WTC11 (cell line): ENCODE results near the gene UGDH. TPM values are rescaled to one million over a fixed set of nuclear protein-coding genes. Genes with fewer than 3 reads are reported as not detected.

Experiments used
- ATAC-seq: fragments of 200-7000 bp; cut with Tn5 transposase; 2 replicates; pipeline ENCODE4 v1.10.0; 2021; ENCODE audit warnings: mild to moderate bottlenecking, moderate library complexity
- CTCF ChIA-PET: fragments of 300-600 bp; sonication (Branson Sonifier 250); formaldehyde crosslinking; loops from one replicate; lab custom pipeline; 2021; ENCODE audit warnings: antibody characterized with exemption; lab: Charles Lee
- POLR2A ChIA-PET: fragments of 350-600 bp; sonication (Branson Sonifier 250); formaldehyde crosslinking; loops from one replicate; lab custom pipeline; 2021; ENCODE audit warnings: antibody characterized with exemption; lab: Charles Lee
- DNase-seq: peaks from one replicate; pipeline ENCODE4 v3.0.0; 2021; ENCODE audit warnings: low spot score
- H3K27ac Mint-ChIP-seq: 2 replicates; pipeline ENCODE4 v1.8.0; 2021; ENCODE audit warnings: mixed read lengths
- H3K27me3 Mint-ChIP-seq: 2 replicates; pipeline ENCODE4 v1.8.0; 2021; ENCODE audit warnings: low read depth, mild to moderate bottlenecking, moderate library complexity, mixed read lengths
- H3K36me3 Mint-ChIP-seq: 2 replicates; pipeline ENCODE4 v1.8.0; 2021; ENCODE audit warnings: mixed read lengths
- H3K4me1 Mint-ChIP-seq: 2 replicates; pipeline ENCODE4 v1.8.0; 2022; ENCODE audit warnings: mixed read lengths
- H3K4me3 Mint-ChIP-seq: 2 replicates; pipeline ENCODE4 v1.8.0; 2021; ENCODE audit warnings: mild to moderate bottlenecking, moderate library complexity, mixed read lengths
- H3K9me3 Mint-ChIP-seq: 2 replicates; pipeline ENCODE4 v1.8.0; 2021; ENCODE audit warnings: mixed read lengths
- CREM ChIP-seq: sonication (generic); formaldehyde crosslinking; IDR thresholded peaks from 2 replicates; pipeline ENCODE4 v1.8.1; 2022; ENCODE audit warnings: mild to moderate bottlenecking, missing genetic modification reagents, moderate library complexity
- ESRRA ChIP-seq: sonication (generic); formaldehyde crosslinking; IDR thresholded peaks from 2 replicates; pipeline ENCODE4 v1.8.1; 2022; ENCODE audit warnings: mild to moderate bottlenecking, missing genetic modification reagents, borderline replicate concordance
- FOXJ3 ChIP-seq: sonication (generic); formaldehyde crosslinking; IDR thresholded peaks from 2 replicates; pipeline ENCODE4 v1.9.0; 2021; ENCODE audit warnings: missing genetic modification reagents, mild to moderate bottlenecking, borderline replicate concordance
- FOXP1 ChIP-seq: sonication (generic); formaldehyde crosslinking; IDR thresholded peaks from 2 replicates; pipeline ENCODE4 v1.8.0; 2022; ENCODE audit warnings: missing genetic modification reagents, mild to moderate bottlenecking, moderate library complexity, borderline replicate concordance
- GTF2I ChIP-seq: fragments of 250-450 bp; sonication (Bioruptor Pico); conservative IDR thresholded peaks from 2 replicates; pipeline ENCODE4 v1.4.0; 2021; ENCODE audit warnings: mild to moderate bottlenecking
- HMGA2 ChIP-seq: fragments of 250-450 bp; sonication (Bioruptor Pico); IDR thresholded peaks from 2 replicates; pipeline ENCODE4 v1.4.0; 2021; ENCODE audit warnings: mild to moderate bottlenecking, moderate library complexity
- NFYB ChIP-seq: sonication (generic); formaldehyde crosslinking; conservative IDR thresholded peaks from 2 replicates; pipeline ENCODE4 v1.8.0; 2022; ENCODE audit warnings: low read depth, missing genetic modification reagents
- OVOL2 ChIP-seq: fragments of 250-450 bp; sonication (Bioruptor Pico); IDR thresholded peaks from 2 replicates; pipeline ENCODE4 v1.9.0; 2021; ENCODE audit warnings: mild to moderate bottlenecking, borderline replicate concordance
- RORB ChIP-seq: fragments of 250-450 bp; sonication (Bioruptor Pico); IDR thresholded peaks from 2 replicates; pipeline ENCODE4 v1.9.0; 2021; ENCODE audit warnings: mild to moderate bottlenecking
- SP1 ChIP-seq: sonication (generic); formaldehyde crosslinking; conservative IDR thresholded peaks from 2 replicates; pipeline ENCODE4 v1.8.1; 2022; ENCODE audit warnings: missing genetic modification reagents
- TEAD4 ChIP-seq: sonication (generic); formaldehyde crosslinking; IDR thresholded peaks from 2 replicates; pipeline ENCODE4 v1.8.0; 2022; ENCODE audit warnings: mild to moderate bottlenecking, missing genetic modification reagents
- ZNF219 ChIP-seq: sonication (generic); formaldehyde crosslinking; IDR thresholded peaks from 2 replicates; pipeline ENCODE4 v1.8.0; 2023; ENCODE audit warnings: missing genetic modification reagents, mild to moderate bottlenecking, borderline replicate concordance
- ZNF396 ChIP-seq: fragments of 250-450 bp; sonication (Bioruptor Pico); IDR thresholded peaks from 2 replicates; pipeline ENCODE4 v1.8.0; 2021; ENCODE audit warnings: mild to moderate bottlenecking, moderate library complexity, borderline replicate concordance
- ZNF423 ChIP-seq: fragments of 250-450 bp; sonication (Bioruptor Pico); IDR thresholded peaks from 2 replicates; pipeline ENCODE4 v2.1.2; 2022; ENCODE audit warnings: mild to moderate bottlenecking, moderate library complexity
- total RNA-seq: library from RNA; stranded (reverse); gene quantifications from 3 replicates; pipeline ENCODE4 v1.2.3, GENCODE V29; 2021
- TF ChIP-seq, protein P1 (sequence below): sonication (generic); formaldehyde crosslinking; conservative IDR thresholded peaks from 2 replicates; pipeline ENCODE4 v1.8.1; 2022; ENCODE audit warnings: mild to moderate bottlenecking, missing genetic modification reagents
- TF ChIP-seq, protein P2 (sequence below): fragments of 250-450 bp; sonication (Bioruptor Pico); IDR thresholded peaks from 2 replicates; pipeline ENCODE4 v1.8.0; 2021; ENCODE audit warnings: mild to moderate bottlenecking
- TF ChIP-seq, protein P3 (sequence below): fragments of 250-450 bp; sonication (Bioruptor Pico); IDR thresholded peaks from 2 replicates; pipeline ENCODE4 v2.1.2; 2022; ENCODE audit warnings: mild to moderate bottlenecking, moderate library complexity
- TF ChIP-seq, protein P4 (sequence below): sonication (generic); formaldehyde crosslinking; IDR thresholded peaks from 2 replicates; pipeline ENCODE4 v1.8.0; 2022; ENCODE audit warnings: missing genetic modification reagents
- TF ChIP-seq, protein P5 (sequence below): sonication (generic); formaldehyde crosslinking; IDR thresholded peaks from 2 replicates; pipeline ENCODE4 v1.8.1; 2023; ENCODE audit warnings: mild to moderate bottlenecking, missing genetic modification reagents, borderline replicate concordance
- TF ChIP-seq, protein P6 (sequence below): sonication (generic); formaldehyde crosslinking; IDR thresholded peaks from 2 replicates; pipeline ENCODE4 v1.8.1; 2023; ENCODE audit warnings: mild to moderate bottlenecking, missing genetic modification reagents, moderate library complexity
- TF ChIP-seq, protein P7 (sequence below): sonication (generic); formaldehyde crosslinking; IDR thresholded peaks from 2 replicates; pipeline ENCODE4 v1.8.1; 2023; ENCODE audit warnings: mild to moderate bottlenecking, missing genetic modification reagents, moderate library complexity

Gene UGDH
- total RNA-seq, 1 experiment from 2014 or later = 97.5 TPM

DNA sequence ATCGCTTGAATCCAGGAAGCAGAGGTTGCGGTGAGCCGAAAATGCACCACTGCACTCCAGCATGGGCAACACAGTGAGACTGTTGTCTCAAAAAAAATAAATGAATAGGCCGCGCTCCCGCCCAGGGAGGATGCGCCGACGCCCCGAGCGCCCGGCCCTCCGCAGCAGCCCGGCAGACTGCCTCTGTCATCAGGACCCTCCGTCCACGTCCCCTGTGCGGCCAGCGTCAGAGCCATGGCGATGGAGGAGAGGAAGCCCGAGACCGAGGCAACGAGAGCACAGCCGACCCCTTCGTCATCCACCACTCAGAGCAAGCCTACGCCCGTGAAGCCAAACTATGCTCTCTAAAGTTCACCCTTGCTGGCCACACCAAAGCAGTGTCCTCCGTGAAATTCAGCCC is 47.0 kb downstream of the UGDH start (continued):
- TF ChIP-seq, protein P1, sequence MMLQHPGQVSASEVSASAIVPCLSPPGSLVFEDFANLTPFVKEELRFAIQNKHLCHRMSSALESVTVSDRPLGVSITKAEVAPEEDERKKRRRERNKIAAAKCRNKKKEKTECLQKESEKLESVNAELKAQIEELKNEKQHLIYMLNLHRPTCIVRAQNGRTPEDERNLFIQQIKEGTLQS = no peak
- TF ChIP-seq FOXJ3 (CRISPR knock-in tag) = no peak
- no peak for TF ChIP-seq HMGA2
- no peak for TF ChIP-seq RORB (CRISPR knock-in tag)

DNA sequence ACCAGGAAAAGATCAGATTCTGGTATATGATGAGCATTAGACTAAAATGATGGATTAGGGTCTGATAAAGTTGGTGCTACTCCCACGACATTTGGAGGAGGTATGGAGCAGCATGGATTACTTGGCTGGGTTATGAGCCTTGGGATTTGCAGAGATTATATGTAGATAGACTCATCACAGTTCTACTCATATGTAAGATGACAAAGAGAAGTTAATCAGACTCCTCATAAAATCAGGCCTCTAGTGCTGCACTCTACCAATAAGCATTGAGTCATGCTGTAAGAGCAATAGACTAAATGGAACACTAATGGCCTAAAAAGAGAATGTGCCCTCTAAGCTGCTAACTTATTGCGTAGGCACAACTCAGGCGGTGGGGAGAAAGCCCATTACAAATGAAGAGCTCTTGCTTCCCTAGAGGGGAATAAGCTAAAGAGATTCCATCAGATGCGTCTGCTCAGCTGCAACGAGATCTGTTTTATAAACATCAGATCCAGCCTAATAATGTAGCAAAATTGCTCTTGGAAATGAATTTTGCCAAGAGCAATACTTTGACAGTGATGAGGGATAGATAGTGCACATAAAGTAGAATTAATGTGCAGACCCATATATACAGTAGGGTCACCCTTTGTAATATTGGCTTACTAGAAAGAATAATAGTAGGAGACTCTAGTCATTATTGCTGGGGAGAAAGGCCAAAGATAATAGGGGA is 50.9 kb downstream of the UGDH start:
- ChIA-PET POLR2A (no interaction called here), CTCF (no interaction called here)
- H3K27ac Mint-ChIP-seq = no peak overlapping the region; the same call in 1 of the 2 replicates
- H3K36me3 Mint-ChIP-seq = peaks cover 24% of the 10 kb centered on the region
- H3K9me3 Mint-ChIP-seq = no peaks in the 10 kb centered on the region
- H3K4me3 Mint-ChIP-seq = no peak overlapping the region
- H3K4me1 Mint-ChIP-seq = no peaks in the 10 kb centered on the region
- H3K27me3 Mint-ChIP-seq = no peaks in the 10 kb centered on the region
- DNase-seq = no peak
- no peak for ATAC-seq
- TF ChIP-seq, protein P2, sequence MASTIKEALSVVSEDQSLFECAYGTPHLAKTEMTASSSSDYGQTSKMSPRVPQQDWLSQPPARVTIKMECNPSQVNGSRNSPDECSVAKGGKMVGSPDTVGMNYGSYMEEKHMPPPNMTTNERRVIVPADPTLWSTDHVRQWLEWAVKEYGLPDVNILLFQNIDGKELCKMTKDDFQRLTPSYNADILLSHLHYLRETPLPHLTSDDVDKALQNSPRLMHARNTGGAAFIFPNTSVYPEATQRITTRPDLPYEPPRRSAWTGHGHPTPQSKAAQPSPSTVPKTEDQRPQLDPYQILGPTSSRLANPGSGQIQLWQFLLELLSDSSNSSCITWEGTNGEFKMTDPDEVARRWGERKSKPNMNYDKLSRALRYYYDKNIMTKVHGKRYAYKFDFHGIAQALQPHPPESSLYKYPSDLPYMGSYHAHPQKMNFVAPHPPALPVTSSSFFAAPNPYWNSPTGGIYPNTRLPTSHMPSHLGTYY (CRISPR knock-in tag) = no peak
- TF ChIP-seq ZNF219 (CRISPR knock-in tag) = no peak
- no peak for TF ChIP-seq GTF2I
- TF ChIP-seq, protein P3, sequence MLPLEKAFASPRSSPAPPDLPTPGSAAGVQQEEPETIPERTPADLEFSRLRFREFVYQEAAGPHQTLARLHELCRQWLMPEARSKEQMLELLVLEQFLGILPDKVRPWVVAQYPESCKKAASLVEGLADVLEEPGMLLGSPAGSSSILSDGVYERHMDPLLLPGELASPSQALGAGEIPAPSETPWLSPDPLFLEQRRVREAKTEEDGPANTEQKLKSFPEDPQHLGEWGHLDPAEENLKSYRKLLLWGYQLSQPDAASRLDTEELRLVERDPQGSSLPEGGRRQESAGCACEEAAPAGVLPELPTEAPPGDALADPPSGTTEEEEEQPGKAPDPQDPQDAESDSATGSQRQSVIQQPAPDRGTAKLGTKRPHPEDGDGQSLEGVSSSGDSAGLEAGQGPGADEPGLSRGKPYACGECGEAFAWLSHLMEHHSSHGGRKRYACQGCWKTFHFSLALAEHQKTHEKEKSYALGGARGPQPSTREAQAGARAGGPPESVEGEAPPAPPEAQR (CRISPR knock-in tag) = no peak
- no peak for TF ChIP-seq ZNF423 (CRISPR knock-in tag)
- TF ChIP-seq NFYB (CRISPR knock-in tag) = no peak

DNA sequence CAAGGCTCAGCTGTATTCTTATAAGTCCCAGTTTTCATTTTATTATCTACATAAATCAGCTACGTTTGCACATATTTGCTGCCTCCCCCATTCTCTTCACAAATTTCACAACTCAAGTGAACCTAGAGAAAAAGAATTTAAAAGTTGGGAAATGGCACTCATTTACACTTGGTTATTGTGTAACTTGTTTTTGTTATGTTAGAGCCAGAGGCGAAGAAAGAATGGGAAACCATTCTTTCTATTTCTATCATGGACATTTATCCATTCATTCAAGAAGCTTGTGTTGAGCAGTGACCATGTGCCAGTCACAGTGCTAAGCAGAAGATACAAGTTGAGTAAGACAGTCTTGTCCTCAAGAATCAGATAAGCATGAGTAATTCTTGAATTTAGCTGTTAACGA is 54.8 kb downstream of the UGDH start:
- ATAC-seq = no peak
- POLR2A ChIA-PET = no interaction called here
- peaks cover 4% of the 10 kb centered on the region; the same call in 1 of the 2 replicates for H3K4me1 Mint-ChIP-seq
- no peaks in the 10 kb centered on the region for H3K27me3 Mint-ChIP-seq
- H3K9me3 Mint-ChIP-seq = no peaks in the 10 kb centered on the region
- DNase-seq = no peak
- H3K36me3 Mint-ChIP-seq = peaks cover 40% of the 10 kb centered on the region
- CTCF ChIA-PET = no interaction called here
- H3K4me3 Mint-ChIP-seq = no peak overlapping the region
- H3K27ac Mint-ChIP-seq = no peak overlapping the region
- TF ChIP-seq SP1 (CRISPR knock-in tag) (no peak), CREM (no peak), FOXP1 (CRISPR knock-in tag) (no peak), ESRRA (no peak), ZNF396 (CRISPR knock-in tag) (no peak), OVOL2 (CRISPR knock-in tag) (no peak), TEAD4 (CRISPR knock-in tag) (no peak)
- TF ChIP-seq, protein P1 = no peak
- TF ChIP-seq, protein P4, sequence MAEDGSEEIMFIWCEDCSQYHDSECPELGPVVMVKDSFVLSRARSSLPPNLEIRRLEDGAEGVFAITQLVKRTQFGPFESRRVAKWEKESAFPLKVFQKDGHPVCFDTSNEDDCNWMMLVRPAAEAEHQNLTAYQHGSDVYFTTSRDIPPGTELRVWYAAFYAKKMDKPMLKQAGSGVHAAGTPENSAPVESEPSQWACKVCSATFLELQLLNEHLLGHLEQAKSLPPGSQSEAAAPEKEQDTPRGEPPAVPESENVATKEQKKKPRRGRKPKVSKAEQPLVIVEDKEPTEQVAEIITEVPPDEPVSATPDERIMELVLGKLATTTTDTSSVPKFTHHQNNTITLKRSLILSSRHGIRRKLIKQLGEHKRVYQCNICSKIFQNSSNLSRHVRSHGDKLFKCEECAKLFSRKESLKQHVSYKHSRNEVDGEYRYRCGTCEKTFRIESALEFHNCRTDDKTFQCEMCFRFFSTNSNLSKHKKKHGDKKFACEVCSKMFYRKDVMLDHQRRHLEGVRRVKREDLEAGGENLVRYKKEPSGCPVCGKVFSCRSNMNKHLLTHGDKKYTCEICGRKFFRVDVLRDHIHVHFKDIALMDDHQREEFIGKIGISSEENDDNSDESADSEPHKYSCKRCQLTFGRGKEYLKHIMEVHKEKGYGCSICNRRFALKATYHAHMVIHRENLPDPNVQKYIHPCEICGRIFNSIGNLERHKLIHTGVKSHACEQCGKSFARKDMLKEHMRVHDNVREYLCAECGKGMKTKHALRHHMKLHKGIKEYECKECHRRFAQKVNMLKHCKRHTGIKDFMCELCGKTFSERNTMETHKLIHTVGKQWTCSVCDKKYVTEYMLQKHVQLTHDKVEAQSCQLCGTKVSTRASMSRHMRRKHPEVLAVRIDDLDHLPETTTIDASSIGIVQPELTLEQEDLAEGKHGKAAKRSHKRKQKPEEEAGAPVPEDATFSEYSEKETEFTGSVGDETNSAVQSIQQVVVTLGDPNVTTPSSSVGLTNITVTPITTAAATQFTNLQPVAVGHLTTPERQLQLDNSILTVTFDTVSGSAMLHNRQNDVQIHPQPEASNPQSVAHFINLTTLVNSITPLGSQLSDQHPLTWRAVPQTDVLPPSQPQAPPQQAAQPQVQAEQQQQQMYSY = no peak
- TF ChIP-seq, protein P5, sequence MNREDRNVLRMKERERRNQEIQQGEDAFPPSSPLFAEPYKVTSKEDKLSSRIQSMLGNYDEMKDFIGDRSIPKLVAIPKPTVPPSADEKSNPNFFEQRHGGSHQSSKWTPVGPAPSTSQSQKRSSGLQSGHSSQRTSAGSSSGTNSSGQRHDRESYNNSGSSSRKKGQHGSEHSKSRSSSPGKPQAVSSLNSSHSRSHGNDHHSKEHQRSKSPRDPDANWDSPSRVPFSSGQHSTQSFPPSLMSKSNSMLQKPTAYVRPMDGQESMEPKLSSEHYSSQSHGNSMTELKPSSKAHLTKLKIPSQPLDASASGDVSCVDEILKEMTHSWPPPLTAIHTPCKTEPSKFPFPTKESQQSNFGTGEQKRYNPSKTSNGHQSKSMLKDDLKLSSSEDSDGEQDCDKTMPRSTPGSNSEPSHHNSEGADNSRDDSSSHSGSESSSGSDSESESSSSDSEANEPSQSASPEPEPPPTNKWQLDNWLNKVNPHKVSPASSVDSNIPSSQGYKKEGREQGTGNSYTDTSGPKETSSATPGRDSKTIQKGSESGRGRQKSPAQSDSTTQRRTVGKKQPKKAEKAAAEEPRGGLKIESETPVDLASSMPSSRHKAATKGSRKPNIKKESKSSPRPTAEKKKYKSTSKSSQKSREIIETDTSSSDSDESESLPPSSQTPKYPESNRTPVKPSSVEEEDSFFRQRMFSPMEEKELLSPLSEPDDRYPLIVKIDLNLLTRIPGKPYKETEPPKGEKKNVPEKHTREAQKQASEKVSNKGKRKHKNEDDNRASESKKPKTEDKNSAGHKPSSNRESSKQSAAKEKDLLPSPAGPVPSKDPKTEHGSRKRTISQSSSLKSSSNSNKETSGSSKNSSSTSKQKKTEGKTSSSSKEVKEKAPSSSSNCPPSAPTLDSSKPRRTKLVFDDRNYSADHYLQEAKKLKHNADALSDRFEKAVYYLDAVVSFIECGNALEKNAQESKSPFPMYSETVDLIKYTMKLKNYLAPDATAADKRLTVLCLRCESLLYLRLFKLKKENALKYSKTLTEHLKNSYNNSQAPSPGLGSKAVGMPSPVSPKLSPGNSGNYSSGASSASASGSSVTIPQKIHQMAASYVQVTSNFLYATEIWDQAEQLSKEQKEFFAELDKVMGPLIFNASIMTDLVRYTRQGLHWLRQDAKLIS = no peak
- TF ChIP-seq, protein P6, sequence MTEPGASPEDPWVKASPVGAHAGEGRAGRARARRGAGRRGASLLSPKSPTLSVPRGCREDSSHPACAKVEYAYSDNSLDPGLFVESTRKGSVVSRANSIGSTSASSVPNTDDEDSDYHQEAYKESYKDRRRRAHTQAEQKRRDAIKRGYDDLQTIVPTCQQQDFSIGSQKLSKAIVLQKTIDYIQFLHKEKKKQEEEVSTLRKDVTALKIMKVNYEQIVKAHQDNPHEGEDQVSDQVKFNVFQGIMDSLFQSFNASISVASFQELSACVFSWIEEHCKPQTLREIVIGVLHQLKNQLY = no peak
- TF ChIP-seq, protein P7, sequence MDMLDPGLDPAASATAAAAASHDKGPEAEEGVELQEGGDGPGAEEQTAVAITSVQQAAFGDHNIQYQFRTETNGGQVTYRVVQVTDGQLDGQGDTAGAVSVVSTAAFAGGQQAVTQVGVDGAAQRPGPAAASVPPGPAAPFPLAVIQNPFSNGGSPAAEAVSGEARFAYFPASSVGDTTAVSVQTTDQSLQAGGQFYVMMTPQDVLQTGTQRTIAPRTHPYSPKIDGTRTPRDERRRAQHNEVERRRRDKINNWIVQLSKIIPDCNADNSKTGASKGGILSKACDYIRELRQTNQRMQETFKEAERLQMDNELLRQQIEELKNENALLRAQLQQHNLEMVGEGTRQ (CRISPR knock-in tag) = no peak
